NOMO-1 treated with dmso at 0.1 percent for 144 hours (cell line): Measurements from ENCODE around the gene WASHC2C.
"Not testable (repeated sequence)": the region's sequence is repeated elsewhere in the genome, so short reads cannot be mapped to it uniquely, and the experiment has no call there.

Source experiments
- DNase-seq: peaks from one replicate; lab custom pipeline; 2025; ENCODE audit not compliant: unreplicated experiment; lab: John Stamatoyannopoulos, UW

WASHC2C gene

DNA sequence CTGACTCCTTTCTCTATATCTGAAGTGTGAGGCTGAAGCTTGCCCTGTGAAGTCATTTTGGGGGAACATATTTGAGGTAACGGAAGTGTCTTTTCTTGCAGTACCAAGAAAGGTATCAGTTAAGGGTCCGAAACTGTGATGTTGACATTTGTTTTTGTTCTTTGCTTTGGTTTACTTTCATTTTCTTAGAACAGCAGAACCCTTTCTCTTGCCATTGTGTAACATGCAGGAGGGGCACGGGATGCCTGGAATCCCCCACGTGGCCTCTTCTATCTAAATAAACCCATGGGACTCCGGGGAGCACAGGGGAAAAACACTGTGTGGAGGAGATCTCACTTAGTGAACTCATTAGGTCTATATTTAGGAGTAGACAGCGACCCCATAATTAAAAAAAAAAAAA is 34.6 kb downstream of the WASHC2C start:
- DNase-seq: not testable (repeated sequence)

DNA sequence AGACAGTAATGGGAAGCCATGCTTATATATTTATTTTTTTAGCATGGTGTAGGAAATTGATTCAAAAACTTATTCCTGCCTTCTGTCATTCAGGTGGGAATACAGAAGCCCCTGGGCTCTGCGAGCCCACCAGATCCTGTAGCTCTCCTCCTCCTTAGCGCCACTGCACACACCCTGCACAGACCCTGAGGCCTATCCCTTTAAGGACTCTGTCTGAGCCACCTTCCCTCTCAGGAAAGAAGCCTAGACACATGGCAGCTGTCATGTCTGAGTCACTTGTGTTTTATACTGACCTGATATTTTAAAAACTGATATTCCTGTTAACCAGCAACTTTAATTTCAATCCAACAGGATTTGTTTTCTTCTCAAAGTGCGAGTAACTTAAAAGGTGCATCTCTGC is 36.0 kb downstream of the WASHC2C start:
- not testable (repeated sequence) for DNase-seq

DNA sequence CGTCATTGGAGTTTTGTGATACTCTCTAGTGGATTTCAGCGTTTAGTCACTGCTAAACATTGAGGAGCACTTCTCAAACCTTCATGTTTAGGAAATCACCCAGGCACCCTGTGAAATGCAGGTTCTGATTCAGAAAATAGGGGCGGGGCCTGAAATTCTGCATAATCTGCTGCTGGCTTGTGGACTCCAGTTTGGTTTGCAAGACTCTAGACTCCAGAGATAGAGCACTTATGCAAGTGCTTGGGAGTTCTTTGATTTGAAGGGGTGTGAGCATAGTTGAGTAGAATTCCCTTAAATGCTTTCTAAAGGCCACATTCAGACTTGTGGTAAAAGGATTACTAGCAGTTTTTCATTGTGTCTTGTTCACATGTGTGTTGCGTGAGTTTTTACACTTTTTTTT is 41.3 kb downstream of the WASHC2C start:
- not testable (repeated sequence) for DNase-seq

DNA sequence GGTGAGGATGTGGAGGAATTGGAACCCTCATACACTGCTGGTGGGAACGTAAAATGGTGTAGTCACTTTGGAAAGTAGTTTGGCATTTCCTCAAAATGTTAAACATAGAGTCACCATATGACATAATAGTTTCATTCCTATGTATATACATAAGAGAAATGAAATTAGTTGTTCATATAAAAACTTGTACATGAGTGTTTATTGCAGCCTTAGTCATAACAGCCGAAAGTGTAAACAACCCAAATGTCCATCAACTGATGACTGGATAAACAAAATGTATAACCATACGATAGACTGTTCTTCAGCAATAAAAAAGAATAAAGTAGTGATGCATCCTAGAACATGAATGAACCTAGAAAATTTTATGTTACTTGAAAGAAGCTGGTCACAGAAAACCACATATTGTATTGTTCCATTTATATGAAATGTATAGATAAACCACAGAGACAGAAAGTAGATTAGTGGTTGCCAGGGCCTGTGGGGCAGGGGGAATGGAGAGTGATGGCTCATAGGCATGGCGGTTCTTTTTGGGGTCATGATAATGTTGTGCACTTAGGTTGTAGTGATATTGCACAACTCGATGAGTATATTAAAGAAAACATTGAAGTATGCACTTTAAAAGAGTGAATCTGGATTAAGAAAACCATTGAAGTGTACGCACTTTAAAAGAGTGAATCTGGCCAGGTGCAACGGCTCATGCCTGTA is 44.8 kb downstream of the WASHC2C start:
- not testable (repeated sequence) for DNase-seq

DNA sequence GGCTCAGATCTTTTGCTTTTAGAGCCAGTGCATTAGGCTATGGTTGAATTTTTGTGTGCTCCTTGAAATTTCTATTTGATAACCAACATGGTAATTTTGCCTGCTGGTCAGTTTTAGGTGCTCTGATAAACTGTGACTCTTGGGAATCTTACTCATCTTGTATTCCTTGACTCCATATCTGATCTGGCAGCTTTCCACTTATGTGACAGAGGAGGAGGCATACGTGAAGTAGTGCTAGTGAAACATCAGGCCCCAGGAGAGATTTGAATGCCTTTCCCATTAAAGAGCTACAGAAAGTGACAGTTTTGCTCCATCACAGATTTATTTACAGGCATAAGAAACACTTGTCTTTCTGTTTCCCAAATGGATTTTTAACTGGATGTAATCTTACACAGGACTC is 59.2 kb downstream of the WASHC2C start:
- DNase-seq: not testable (repeated sequence)

DNA sequence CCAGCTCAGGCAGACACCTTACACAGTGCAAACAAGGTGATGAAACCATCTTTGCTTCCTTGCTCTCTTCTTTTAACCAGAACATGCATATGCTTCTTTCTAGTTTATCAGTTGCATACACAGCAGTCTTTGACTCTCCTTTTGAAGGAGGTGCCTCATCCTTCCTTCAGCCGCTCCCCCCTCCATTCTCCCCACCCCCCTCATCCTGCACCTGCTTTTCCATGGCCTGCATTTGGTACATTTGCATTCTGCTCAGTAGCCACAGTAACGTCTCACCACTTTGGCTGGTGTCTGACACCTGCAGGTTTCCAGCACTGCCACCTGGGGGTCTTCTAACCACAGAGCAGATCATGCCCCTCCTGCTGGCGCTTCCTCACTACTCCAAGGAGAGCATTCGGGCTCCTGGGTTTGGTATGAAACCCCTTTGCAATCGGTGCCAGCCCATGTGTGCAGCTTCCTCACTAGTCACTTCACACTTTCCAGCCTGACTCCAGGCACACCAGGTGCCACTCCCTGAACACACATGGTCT is 60.2 kb downstream of the WASHC2C start:
- not testable (repeated sequence) for DNase-seq

DNA sequence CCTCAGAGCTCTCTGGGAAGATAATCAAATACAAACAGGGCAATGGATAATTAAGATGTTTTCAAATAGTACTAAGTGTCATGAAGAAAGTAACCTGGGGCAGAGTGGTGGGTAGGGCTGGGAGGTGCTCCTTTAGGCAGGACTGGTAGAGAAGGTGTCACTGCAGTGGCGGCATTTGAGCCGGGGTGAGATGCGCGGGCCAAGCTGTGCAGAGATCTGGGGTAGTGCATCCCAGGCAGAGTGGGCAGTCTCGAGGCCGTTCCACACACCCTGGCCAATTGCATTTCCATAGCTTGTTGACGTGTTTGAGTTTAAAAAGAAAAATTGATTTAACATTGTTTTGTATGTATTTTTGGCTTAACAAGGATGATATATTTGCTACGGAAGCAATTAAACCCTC is 62.9 kb downstream of the WASHC2C start:
- DNase-seq: not testable (repeated sequence)

DNA sequence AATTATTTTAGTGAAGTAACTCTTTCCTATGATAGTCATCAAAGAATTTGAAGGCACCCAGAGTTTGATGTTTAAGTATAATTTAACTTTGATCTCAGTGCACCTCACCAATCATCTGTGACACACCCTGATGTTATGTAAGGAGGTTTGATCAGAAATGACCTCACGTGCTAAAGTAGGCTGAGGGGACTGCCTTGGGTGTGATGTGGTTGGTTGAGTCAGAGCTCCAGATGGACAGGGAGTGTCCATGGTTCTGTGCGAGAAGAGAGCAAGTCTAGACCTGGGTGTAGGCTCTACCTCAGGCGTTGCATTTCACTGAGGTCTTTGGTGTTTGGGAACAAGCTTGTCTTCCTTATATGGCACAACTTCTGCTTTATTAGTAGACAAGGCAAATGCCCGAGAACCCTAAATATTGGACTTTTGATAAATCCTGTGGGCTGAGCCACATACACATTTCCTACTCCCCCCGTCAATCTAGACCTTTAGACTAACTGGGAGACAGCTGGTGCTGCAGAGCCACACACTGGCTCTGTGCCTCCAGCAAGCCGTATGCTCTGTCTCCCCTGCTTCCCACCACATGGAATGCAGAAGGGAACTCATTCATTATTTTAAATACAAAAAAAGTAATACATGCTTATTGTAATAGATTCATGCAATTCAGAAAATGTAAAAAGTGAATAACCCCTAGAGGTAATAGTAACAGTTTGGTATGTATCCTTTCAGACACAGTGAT is 63.8 kb downstream of the WASHC2C start:
- not testable (repeated sequence) for DNase-seq

DNA sequence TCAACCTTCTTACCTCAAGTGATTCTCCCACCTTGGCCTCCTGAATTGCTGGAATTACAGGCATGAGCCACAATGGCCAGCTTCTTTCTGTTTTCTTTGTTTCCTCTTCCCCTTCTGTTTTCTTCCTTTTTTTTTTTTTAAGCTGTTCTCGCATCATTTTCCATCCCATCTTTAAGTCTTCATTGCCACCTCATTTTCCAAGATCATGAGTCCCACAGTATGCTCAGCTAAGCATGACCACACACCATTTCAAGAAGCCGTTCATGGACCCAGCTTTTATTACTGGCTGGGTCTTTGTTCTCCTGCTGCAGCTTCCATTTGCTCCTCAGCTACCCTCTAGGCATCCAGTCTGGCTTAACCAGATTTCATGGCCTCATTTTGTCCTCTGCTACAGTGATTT is 67.7 kb downstream of the WASHC2C start:
- DNase-seq: not testable (repeated sequence)

DNA sequence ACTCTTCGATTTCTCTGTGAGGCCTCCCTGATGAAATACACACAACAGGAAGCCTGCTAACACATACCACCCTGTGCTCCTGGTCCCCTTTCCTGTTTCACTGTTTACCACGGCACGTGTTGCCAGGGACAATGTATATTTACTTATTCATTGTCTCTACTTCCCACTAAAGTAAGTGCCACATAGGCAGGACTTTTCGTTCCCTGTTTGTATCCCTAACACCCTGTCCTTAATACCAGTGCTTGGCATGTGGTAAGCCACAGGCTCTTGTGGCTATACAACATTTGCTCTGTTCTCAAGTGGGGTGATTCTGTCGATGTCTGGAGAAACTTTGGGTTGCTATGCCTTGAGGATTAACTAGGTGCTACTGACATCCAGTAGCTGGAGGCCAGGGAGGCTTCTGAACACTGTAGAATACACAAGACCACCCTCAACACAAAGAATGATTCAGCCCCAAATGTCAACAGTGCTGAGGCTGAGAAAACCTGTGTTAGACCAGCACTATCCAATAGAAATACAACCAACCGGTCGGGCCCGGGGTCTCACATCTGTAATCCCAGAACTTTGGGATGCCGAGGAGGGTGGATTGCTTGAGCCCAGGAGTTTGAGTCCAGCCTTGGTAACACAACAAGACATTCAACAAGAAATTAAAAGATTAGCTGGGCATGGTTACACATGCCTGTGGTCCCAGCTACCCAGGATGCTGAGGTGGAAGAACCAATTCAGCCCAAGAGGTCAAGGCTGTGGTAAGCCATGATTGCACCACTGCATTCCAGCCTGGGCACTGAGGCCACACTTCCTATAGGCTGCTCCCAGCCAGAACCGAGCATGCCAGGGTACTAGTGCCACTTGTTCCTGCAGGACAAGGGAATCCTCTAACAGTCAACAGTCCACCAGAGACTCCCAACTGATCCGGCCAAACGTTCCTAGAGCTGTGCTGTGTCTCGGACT is 76.3 kb downstream of the WASHC2C start:
- not testable (repeated sequence) for DNase-seq

DNA sequence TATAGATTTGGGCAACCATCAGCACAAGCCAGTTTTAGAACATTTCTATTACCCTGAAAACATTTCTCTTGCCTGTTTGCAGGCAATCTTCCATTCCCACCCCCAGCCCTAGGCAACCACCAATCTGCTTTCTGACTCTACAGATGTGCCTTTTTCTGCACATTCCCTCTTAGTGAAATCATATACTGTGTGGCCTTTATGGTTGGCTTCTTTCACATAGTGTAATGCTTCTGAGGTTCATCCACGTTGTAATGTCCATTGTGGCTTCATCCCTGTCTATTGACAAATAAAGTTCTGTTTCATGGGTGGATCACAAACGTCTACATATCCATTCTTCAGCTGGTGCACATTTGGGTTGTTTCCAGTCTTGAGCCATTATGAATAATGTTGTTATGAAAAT is 77.9 kb downstream of the WASHC2C start:
- DNase-seq: not testable (repeated sequence)

DNA sequence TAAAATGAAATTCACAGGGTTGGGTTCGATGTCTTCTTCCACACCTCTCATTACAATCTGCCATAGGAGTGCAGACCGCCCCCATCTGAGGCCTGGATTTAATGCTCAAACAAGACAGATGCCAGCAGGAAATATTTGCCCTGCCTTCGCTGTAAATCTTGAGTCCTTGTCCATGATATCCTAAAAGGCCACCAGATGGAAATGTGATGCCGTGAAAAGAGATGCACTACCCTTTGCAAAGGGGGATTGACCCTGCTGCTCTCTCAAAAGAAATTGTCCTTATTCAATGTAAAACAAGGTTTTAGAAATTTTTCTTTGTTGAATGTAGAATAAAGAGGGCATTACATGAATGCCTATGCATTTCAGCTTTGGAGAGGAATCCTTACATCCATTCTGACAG is 82.8 kb downstream of the WASHC2C start:
- no peak for DNase-seq

DNA sequence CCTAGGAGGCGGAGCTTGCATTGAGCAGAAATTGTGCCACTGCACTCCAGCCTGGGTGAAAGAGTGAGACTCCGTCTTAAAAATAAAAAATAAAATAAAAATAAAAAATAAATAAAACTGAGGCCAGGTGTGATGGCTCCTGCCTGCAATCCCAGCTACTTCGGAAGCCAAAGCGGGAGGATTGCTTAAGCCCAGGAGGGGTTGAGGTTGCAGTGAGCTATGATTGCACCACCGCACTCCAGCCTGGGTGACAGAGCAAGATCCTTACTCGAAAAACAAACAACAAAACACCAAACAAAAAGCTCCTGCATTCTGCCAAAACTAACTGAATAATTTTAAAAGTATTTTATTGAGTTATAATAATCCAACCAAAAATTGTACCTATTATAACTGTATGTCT is 84.0 kb downstream of the WASHC2C start:
- DNase-seq: no peak

DNA sequence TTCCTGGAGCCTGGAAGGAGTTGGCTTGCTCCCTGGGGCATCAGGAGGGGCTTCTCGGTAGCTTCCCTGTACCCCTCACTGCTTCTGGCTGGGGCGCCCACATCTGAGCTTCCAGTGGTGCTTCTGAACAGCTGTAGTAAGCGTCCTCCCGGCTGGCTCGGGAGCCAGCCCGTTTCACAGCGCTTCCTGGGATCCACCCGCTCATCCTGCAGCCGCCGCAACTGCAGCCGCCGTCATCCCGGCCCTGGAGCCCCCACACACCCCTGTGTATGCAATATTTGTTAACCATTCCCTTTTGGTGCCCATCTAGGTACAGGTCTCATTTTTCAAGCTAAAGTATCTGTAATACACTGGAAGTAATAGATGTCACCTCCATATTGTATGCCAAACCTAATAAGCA is 85.9 kb downstream of the WASHC2C start:
- DNase-seq: not testable (repeated sequence)

DNA sequence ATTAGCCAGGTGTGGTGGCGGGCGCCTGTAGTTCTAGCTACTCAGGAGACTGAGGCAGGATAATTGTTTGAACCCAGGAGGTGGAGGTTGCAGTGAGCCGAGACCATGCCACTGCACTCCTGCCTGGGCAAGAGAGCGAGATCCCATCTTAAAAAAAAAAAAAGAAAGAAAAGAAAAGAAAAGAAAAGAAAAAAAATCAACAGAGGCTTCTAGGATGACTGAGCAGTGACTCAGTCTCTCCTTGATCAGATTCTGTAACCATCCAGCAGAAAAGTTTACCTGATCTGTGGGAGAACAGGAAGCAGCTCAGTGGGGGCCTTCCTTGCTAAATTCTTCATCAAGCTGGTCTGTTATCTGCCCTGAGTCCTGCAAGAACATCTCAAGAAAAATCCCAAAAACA is 87.1 kb downstream of the WASHC2C start:
- DNase-seq: not testable (repeated sequence)

DNA sequence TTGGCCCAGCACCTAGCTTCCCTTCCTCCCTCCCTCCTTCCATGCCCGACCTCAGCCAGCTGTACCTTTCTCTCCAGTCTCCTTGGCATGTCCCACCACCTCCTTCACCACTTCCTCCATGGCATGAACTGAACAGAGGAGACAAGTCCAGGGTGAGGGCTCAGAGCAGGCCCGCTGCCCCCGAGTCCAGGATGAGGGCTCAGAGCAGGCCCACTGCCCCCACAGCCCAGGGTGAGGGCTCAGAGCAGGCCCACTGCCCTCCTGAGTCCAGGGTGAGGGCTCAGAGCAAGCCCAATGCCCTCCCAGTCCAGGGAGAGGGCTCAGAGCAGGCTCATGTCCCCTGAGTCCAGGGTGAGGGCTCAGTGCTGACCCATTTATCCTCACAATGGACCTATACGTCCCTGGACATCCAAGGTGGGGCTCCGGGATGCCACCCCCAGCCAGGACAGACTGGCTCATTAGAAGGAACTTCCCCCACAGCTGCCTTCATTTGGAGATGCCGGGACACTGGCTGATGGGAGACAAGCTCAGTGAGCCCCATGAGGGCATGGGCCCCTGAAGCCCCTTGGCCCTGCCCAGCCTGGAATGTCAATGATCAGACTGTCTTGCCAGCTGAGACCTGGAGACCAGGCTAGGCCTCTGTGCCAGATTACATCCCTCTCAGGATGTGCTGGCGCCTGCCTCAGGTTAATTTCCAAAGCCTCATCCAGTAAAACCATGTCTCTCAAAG is 90.2 kb downstream of the WASHC2C start:
- no peak for DNase-seq

DNA sequence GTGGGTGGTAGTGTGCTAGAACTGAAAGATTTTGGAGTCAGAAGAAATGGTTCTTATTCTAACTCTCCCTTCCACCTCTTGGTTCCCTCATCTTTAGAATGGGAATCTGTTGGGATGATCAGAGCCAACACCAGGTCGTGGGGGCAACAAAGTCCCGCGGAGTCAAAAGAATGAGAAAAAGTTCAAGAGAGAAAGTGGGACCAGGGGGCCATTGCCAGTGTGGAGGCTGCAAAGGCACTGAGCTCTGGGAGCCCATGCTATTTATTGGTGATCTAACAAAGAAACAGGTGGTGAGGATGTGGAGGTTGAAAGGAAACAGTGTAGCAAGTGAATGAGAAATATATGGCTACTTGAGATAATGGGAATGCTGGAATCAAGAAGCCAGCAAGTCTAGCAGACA is 90.8 kb downstream of the WASHC2C start:
- no peak for DNase-seq

DNA sequence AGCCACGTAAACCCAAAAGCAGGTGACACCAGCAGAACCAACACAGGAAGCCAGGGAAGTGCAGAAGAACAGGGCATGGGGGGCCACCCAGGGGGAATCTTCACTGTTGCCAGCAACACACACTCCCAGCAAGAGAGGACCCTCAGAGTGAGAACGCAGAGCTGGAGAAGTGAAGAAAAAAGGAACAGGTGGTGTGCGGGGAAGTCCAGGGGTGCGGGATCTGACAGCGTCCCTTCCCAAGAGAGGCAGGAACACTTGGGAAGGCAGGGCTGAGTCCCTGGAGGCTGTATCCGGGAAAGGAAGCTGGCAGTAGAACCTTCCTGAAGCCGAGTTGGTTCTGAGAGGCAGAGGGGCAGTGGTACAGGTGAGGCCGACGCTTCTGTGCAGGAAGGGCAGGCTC is 92.5 kb downstream of the WASHC2C start:
- DNase-seq: no peak

DNA sequence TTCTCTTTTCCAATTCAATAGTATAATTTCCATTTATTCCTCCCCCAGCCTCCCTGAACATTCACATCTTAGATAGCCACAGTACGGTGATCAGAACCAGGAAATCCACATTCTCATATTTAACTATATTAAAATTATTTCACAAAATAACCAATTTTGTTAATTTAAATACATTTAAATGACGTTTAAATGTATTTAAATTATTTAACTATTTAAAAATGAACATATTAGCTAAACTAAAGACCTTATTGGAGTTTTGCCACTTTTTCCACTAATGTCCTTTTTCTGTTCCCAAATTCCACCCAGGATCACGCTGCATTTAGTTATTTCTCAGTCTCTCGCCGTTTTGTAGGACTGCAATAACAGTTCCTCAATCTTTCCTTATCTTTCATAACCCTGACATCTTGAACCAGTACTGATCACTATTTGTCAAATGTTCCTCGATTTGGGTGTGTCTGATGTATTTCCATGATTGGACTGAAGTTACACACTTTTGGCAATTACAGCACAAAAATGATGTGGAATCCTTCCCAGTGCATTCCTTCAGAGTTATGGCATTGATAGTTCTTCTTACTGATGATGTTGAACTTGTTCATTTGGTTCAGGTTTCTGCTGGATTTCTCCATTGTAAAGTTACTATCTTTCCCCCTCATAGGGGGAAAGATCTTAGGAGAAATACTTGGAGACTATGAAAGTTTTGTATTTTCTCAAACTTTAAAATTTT is 93.2 kb downstream of the WASHC2C start:
- not testable (repeated sequence) for DNase-seq

DNA sequence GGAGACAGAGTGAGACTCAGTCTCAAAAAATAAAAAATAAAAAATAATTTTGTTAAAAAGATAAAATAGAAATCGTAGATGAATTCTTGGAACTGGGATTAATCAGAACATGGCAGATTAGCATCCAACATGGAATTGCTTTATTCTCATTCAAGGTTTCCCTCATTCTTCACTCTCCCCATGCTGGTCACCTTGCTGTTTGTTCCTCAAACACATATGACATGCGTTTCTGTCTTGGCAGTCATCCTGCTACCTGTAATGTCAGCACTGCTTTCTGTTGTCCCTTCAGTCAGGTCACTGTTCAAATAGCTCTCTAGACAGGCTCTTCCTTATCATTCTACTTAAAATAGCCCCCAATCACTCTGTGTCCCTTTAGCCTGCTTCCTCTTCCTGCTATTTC is 95.9 kb downstream of the WASHC2C start:
- not testable (repeated sequence) for DNase-seq
